ENCODE results near the gene SMURF1. TPM values are rescaled to one million over a fixed set of nuclear protein-coding genes. Genes with fewer than 3 reads are reported as not detected.

The SMURF1 gene
- total RNA-seq, 2 experiments from 2014 or later: 30.0 to 32.4 TPM

DNA sequence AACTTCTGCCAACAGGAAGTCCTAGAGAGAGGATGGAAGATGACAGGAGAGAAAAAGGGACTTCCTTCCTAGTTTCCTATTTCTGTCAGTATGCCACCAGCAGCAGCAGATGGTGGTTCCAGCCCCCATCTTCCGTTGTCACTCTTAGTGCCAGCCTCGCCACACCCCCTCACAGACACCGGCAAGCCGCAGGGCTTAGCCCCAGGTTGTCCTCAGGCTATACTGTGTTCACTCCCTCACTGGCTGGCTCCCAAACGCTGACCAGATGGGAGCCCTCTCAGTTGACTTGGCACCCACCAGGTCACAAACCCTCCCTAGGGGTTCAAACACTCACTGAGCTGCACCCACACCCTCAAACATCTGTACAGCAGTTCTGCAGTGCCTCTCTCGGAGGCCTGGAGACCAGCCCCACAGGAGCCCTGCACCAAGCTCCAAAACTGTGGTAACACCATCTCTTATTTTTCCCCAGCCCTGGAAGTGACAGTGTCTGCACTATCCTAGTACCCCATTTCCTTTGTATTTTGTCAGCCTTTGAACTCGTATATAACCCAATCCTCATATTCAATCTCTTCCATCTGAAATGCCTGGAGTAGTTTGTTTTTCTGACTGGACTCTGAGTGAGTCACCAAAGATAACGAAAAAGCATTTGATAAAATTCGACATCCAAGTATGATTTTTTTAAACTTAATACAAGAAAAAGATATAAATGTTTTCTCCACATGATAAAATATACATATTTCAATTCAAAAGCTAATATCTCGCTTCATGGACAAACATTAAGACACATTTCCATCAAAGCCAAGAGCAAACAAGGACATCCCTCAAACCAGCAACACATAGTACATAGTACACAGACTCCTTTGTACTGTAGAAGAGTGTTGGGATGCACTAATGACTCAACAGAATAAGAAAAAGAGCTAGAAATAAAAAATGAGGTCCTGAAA, 34.5 kb downstream of the SMURF1 start:
- Histone ChIP-seq H3K9me3 (ENCODE audit: control insufficient read depth in 1 of 2, insufficient read depth in 1 of 2, low read length in 2 of 2) (no peaks in the 10 kb centered on the region), H3K4me3 (ENCODE audit: low read length) (no peak overlapping the region), H3K36me3 (ENCODE audit: insufficient read depth, low read length) (no peaks in the 10 kb centered on the region), H3K4me1 (ENCODE audit: insufficient read depth, low read length) (peaks cover 16% of the 10 kb centered on the region), H3K27ac (ENCODE audit: low read depth in 1 of 2, low read length in 2 of 2) (no peak overlapping the region), H3K27me3 (ENCODE audit: control insufficient read depth in 1 of 2, insufficient read depth in 2 of 2, low read length in 2 of 2) (no peaks in the 10 kb centered on the region)
- no peak overlapping the region for H3K4me3 Mint-ChIP-seq
- peak in 4 of 14 experiments; percentile 6 to 19 (median 12) for DNase-seq
- ChIA-PET POLR2A (interaction anchor here (0.7 kb wide), 1 partner anchor 25 kb away, joined by 3 read pairs; no protein-coding TSS in a partner anchor), CTCF (no interaction called here)
- peaks cover 21% of the 10 kb centered on the region for H3K36me3 Mint-ChIP-seq (ENCODE audit: low read depth)
- H3K4me1 Mint-ChIP-seq (ENCODE audit: low read depth): peaks cover 61% of the 10 kb centered on the region
- intact Hi-C loops (cut with DNase I, micrococcal nuclease): no loop called here
- TF ChIP-seq, protein P1, sequence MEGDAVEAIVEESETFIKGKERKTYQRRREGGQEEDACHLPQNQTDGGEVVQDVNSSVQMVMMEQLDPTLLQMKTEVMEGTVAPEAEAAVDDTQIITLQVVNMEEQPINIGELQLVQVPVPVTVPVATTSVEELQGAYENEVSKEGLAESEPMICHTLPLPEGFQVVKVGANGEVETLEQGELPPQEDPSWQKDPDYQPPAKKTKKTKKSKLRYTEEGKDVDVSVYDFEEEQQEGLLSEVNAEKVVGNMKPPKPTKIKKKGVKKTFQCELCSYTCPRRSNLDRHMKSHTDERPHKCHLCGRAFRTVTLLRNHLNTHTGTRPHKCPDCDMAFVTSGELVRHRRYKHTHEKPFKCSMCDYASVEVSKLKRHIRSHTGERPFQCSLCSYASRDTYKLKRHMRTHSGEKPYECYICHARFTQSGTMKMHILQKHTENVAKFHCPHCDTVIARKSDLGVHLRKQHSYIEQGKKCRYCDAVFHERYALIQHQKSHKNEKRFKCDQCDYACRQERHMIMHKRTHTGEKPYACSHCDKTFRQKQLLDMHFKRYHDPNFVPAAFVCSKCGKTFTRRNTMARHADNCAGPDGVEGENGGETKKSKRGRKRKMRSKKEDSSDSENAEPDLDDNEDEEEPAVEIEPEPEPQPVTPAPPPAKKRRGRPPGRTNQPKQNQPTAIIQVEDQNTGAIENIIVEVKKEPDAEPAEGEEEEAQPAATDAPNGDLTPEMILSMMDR (IDR thresholded peaks at IDR 0.05): no peak
- H3K27ac Mint-ChIP-seq: peak overlapping the region; percentile 43
- H3K9me3 Mint-ChIP-seq: no peaks in the 10 kb centered on the region
- no peaks in the 10 kb centered on the region for H3K27me3 Mint-ChIP-seq
- peak; percentile 37 for ATAC-seq (ENCODE audit: poor library complexity)

GRCh38 chr7:99108613-99109012, 35.3 kb downstream of the SMURF1 start:
- intact Hi-C loops (cut with DNase I, micrococcal nuclease): no loop called here
- TF ChIP-seq, protein P1 (IDR thresholded peaks at IDR 0.05): no peak
- Mint-ChIP-seq H3K9me3 (no peaks in the 10 kb centered on the region), H3K27me3 (no peaks in the 10 kb centered on the region), H3K4me3 (no peak overlapping the region), H3K27ac (no peak overlapping the region), H3K4me1 (ENCODE audit: low read depth) (peaks cover 68% of the 10 kb centered on the region), H3K36me3 (ENCODE audit: low read depth) (peaks cover 19% of the 10 kb centered on the region)
- Histone ChIP-seq H3K4me1 (ENCODE audit: insufficient read depth, low read length) (peaks cover 16% of the 10 kb centered on the region), H3K9me3 (ENCODE audit: control insufficient read depth in 1 of 2, insufficient read depth in 1 of 2, low read length in 2 of 2) (no peaks in the 10 kb centered on the region), H3K27me3 (ENCODE audit: control insufficient read depth in 1 of 2, insufficient read depth in 2 of 2, low read length in 2 of 2) (no peaks in the 10 kb centered on the region), H3K36me3 (ENCODE audit: insufficient read depth, low read length) (no peaks in the 10 kb centered on the region), H3K27ac (ENCODE audit: low read depth in 1 of 2, low read length in 2 of 2) (no peak overlapping the region), H3K4me3 (ENCODE audit: low read length) (no peak overlapping the region)
- ATAC-seq (ENCODE audit: poor library complexity): no peak
- no peak for DNase-seq
- CTCF ChIA-PET: no interaction called here
- POLR2A ChIA-PET: no interaction called here

GRCh38 chr7:99106821-99107241, 37.1 kb downstream of the SMURF1 start:
- no peaks in the 10 kb centered on the region for H3K9me3 ChIP-seq (ENCODE audit: control insufficient read depth in 1 of 2, insufficient read depth in 1 of 2, low read length in 2 of 2)
- H3K4me3 ChIP-seq (ENCODE audit: low read length): no peak overlapping the region
- ChIA-PET CTCF (no interaction called here), POLR2A (no interaction called here)
- H3K27me3 Mint-ChIP-seq: no peaks in the 10 kb centered on the region
- H3K4me1 ChIP-seq (ENCODE audit: insufficient read depth, low read length): peaks cover 11% of the 10 kb centered on the region
- no peak overlapping the region for H3K27ac ChIP-seq (ENCODE audit: low read depth in 1 of 2, low read length in 2 of 2)
- H3K36me3 ChIP-seq (ENCODE audit: insufficient read depth, low read length): no peaks in the 10 kb centered on the region
- TF ChIP-seq, protein P1 (IDR thresholded peaks at IDR 0.05): no peak
- H3K9me3 Mint-ChIP-seq: no peaks in the 10 kb centered on the region
- no peak overlapping the region for H3K4me3 Mint-ChIP-seq
- H3K4me1 Mint-ChIP-seq (ENCODE audit: low read depth): peaks cover 68% of the 10 kb centered on the region
- intact Hi-C loops (cut with DNase I, micrococcal nuclease): no loop called here
- no peak overlapping the region for H3K27ac Mint-ChIP-seq
- no peak for DNase-seq
- peaks cover 12% of the 10 kb centered on the region for H3K36me3 Mint-ChIP-seq (ENCODE audit: low read depth)
- no peak for ATAC-seq (ENCODE audit: poor library complexity)
- no peaks in the 10 kb centered on the region for H3K27me3 ChIP-seq (ENCODE audit: control insufficient read depth in 1 of 2, insufficient read depth in 2 of 2, low read length in 2 of 2)

Measured in CD4-positive, alpha-beta T cell (primary cell).